Measurements from ENCODE around the gene NR6A1.

Gene NR6A1

DNA sequence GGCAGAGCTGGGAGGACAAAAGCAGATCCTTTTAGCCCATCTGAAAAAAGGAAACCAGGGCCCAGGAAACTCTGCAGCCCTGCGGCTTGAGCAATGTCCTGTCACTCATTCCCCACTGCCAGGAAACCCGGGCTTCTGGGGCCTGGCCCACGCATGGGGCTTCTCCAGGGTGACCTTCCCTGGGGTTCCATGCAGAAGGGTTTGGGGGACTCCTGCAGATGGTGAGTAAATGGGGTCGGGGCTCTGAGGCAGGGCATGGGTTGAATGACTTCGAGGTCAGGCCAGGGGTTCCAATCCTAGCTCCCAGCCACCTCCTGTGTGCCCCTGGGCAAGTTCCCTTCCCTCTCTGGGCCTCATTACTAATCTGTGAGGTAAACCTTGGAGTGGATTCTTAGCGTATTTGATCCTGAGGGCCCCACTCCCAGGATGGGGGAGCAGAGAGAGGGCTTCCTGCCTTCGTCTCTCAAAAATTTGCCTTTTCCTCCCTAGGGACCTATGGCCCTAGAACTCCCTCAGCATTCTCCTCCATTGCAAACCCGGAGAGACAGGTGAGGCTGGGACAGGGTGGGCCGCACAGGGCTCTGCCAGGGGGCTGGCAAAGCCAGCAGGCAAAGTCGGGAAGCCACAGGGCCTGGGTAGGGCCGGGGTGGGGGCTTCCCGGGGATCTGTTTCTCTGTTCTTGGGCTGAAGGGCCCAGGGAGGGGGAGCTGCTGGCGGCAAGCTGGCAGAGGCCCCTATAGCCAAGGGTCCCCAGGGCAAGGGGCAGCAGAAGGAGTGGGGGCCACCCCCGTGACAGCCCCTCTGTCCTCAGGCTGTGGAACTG is 295.0 kb downstream of the NR6A1 start:
- Histone ChIP-seq H3K79me1 (ENCODE audit: low read depth, low read length) (no peaks in the 10 kb centered on the region), H3K27ac (replicated peaks; ENCODE audit: low read length) (no peak overlapping the region), H3K23ac (ENCODE audit: low read depth, low read length, poor library complexity) (peak overlapping the region; percentile 62), H2BK12ac (ENCODE audit: low read length) (peak overlapping the region; percentile 98), H3K4me1 (ENCODE audit: control insufficient read depth in 2 of 2, insufficient read depth in 1 of 2, low read depth in 1 of 2, low read length in 2 of 2) (peaks cover 14 to 33% of the 10 kb centered on the region in 2 donors), H3K4ac (ENCODE audit: low read length) (no peak overlapping the region), H3K14ac (ENCODE audit: low read length) (no peak overlapping the region), H3K27me3 (ENCODE audit: control insufficient read depth in 3 of 3, insufficient read depth in 3 of 3, low read depth in 1 of 3, low read length in 3 of 3) (peaks cover 0 to 68% (median 12%) of the 10 kb centered on the region in 3 experiments), H3K4me3 (ENCODE audit: low read length in 2 of 2) (no peak overlapping the region), H2AK5ac (ENCODE audit: low read depth, low read length) (peak overlapping the region; percentile 98), H2AFZ (ENCODE audit: low read length) (no peak overlapping the region), H2BK15ac (ENCODE audit: low read length) (peak overlapping the region; percentile 95), H2BK5ac (ENCODE audit: low read length) (peak overlapping the region; percentile 78), H4K8ac (ENCODE audit: low read depth, low read length) (no peak overlapping the region), H3K9ac (ENCODE audit: low read depth, low read length, poor library complexity) (no peak overlapping the region), H3K36me3 (replicated peaks in 1 of 2; ENCODE audit: control insufficient read depth in 2 of 2, insufficient read depth in 2 of 2, low read length in 2 of 2) (no peaks in the 10 kb centered on the region), H3K4me2 (ENCODE audit: insufficient read depth, low read length, poor library complexity, severe bottlenecking) (no peak overlapping the region), H3K18ac (ENCODE audit: low read length) (peak overlapping the region; percentile 90), H4K91ac (ENCODE audit: low read depth, low read length, poor library complexity) (peak overlapping the region; percentile 47), H2BK120ac (ENCODE audit: low read depth, low read length) (peak overlapping the region; percentile 97), H3K9me3 (replicated peaks in 1 of 2; ENCODE audit: control insufficient read depth in 2 of 2, insufficient read depth in 1 of 2, low read depth in 1 of 2, low read length in 2 of 2) (no peaks in the 10 kb centered on the region)
- no CpG with 5 or more reads among the region's 14 CpGs for whole genome bisulfite sequencing, 2 donors (ENCODE audit: extremely low coverage in 2 of 2, insufficient read length in 2 of 2, insufficient replicate concordance in 1 of 2)
- DNase-seq (ENCODE audit: low spot score): no peak

DNA sequence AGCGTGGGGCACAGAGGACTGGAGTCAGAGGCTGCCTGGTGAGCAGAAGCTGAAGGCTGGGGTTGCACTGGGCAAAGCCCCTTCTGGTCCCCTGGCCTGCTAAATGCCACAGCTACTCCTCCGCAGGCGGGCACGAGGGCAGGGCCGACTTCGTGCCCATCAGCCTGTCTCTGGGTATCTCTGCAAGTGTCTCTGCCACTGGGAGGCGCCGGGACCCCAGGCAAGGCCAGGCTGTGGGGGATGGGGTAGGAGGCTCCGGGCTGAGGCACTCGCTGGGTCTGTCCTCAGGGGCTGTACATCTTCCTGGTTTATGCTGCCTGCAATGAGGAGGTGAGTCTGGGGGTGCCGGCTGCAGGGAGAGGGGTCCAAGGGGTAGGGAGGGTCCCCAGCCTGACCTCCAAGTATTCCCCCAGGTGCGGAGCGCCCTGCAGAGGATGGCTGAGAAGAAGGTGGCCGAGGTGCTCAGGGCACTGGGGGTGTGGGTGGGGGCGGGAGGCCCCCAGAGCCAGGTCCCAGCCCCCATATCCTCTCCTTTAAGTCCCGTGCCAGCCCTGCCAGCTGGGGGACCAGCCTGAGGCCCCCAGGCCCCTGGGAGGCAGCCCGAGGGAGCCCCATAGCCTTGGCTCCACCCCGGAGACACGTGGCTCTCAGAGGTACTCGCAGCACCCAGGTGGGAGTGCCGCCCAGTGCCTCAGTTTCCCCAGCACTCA is 295.8 kb downstream of the NR6A1 start:
- Histone ChIP-seq H3K27me3 (ENCODE audit: control insufficient read depth in 3 of 3, insufficient read depth in 3 of 3, low read depth in 1 of 3, low read length in 3 of 3) (peaks cover 0 to 76% (median 12%) of the 10 kb centered on the region in 3 experiments), H2AK5ac (ENCODE audit: low read depth, low read length) (peak overlapping the region; percentile 98), H3K9me3 (replicated peaks in 1 of 2; ENCODE audit: control insufficient read depth in 2 of 2, insufficient read depth in 1 of 2, low read depth in 1 of 2, low read length in 2 of 2) (no peaks in the 10 kb centered on the region), H3K4me1 (ENCODE audit: control insufficient read depth in 2 of 2, insufficient read depth in 1 of 2, low read depth in 1 of 2, low read length in 2 of 2) (peaks cover 14 to 32% of the 10 kb centered on the region in 2 donors), H3K9ac (ENCODE audit: low read depth, low read length, poor library complexity) (peak overlapping the region; percentile 17), H4K8ac (ENCODE audit: low read depth, low read length) (no peak overlapping the region), H3K4me3 (ENCODE audit: low read length in 2 of 2) (peak overlapping the region in 1 of 2 donors; percentile 13), H3K18ac (ENCODE audit: low read length) (peak overlapping the region; percentile 82), H2AFZ (ENCODE audit: low read length) (no peak overlapping the region), H2BK5ac (ENCODE audit: low read length) (peak overlapping the region; percentile 78), H3K79me1 (ENCODE audit: low read depth, low read length) (no peaks in the 10 kb centered on the region), H3K14ac (ENCODE audit: low read length) (peak overlapping the region; percentile 77), H2BK120ac (ENCODE audit: low read depth, low read length) (peak overlapping the region; percentile 65), H3K4me2 (ENCODE audit: insufficient read depth, low read length, poor library complexity, severe bottlenecking) (no peak overlapping the region), H2BK12ac (ENCODE audit: low read length) (peak overlapping the region; percentile 95), H3K4ac (ENCODE audit: low read length) (peak overlapping the region; percentile 90), H3K27ac (replicated peaks; ENCODE audit: low read length) (no peak overlapping the region), H2BK15ac (ENCODE audit: low read length) (peak overlapping the region; percentile 95), H3K23ac (ENCODE audit: low read depth, low read length, poor library complexity) (peak overlapping the region; percentile 90), H3K36me3 (replicated peaks in 1 of 2; ENCODE audit: control insufficient read depth in 2 of 2, insufficient read depth in 2 of 2, low read length in 2 of 2) (no peaks in the 10 kb centered on the region), H4K91ac (ENCODE audit: low read depth, low read length, poor library complexity) (peak overlapping the region; percentile 100)
- WGBS, 2 donors (ENCODE audit: extremely low coverage in 2 of 2, insufficient read length in 2 of 2, insufficient replicate concordance in 1 of 2): no CpG with 5 or more reads among the region's 21 CpGs
- DNase-seq (ENCODE audit: low spot score): no peak

DNA sequence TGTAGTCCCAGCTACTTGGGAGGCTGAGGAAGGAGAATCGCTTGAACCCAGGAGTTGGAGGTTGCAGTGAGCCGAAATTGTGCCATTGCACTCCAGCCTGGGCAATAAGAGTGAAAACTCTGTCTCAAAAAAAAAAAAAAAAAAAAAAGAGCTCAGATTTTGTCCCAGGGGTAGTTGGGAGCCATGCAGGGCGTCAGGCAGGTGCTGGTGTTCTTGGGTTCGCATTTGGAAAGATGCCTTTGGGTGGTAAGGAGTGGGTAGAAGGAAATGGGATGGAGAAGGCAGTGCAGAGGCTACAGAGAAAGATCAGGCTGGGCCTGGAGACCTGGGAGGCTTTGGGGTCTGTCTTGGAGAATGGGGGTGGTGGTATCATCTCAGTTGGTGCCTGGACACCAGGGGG is 297.0 kb downstream of the NR6A1 start:
- H3K9me3 ChIP-seq (replicated peaks in 1 of 2; ENCODE audit: control insufficient read depth in 2 of 2, insufficient read depth in 1 of 2, low read depth in 1 of 2, low read length in 2 of 2): no peaks in the 10 kb centered on the region
- no peak overlapping the region for H2AFZ ChIP-seq (ENCODE audit: low read length)
- peak overlapping the region; percentile 98 for H2AK5ac ChIP-seq (ENCODE audit: low read depth, low read length)
- H3K14ac ChIP-seq (ENCODE audit: low read length): no peak overlapping the region
- H3K79me1 ChIP-seq (ENCODE audit: low read depth, low read length): no peaks in the 10 kb centered on the region
- H3K4me1 ChIP-seq (ENCODE audit: control insufficient read depth in 2 of 2, insufficient read depth in 1 of 2, low read depth in 1 of 2, low read length in 2 of 2): peaks cover 14 to 28% of the 10 kb centered on the region in 2 donors
- H4K91ac ChIP-seq (ENCODE audit: low read depth, low read length, poor library complexity): no peak overlapping the region
- peak overlapping the region; percentile 1 for H3K18ac ChIP-seq (ENCODE audit: low read length)
- no peak overlapping the region for H2BK5ac ChIP-seq (ENCODE audit: low read length)
- no peak overlapping the region for H3K4me3 ChIP-seq (ENCODE audit: low read length in 2 of 2)
- peaks cover 0 to 76% (median 2%) of the 10 kb centered on the region in 3 experiments for H3K27me3 ChIP-seq (ENCODE audit: control insufficient read depth in 3 of 3, insufficient read depth in 3 of 3, low read depth in 1 of 3, low read length in 3 of 3)
- H3K27ac ChIP-seq (replicated peaks; ENCODE audit: low read length): no peak overlapping the region
- H3K23ac ChIP-seq (ENCODE audit: low read depth, low read length, poor library complexity): no peak overlapping the region
- no peak overlapping the region for H2BK12ac ChIP-seq (ENCODE audit: low read length)
- H3K9ac ChIP-seq (ENCODE audit: low read depth, low read length, poor library complexity): no peak overlapping the region
- H2BK15ac ChIP-seq (ENCODE audit: low read length): no peak overlapping the region
- no peak overlapping the region for H3K4me2 ChIP-seq (ENCODE audit: insufficient read depth, low read length, poor library complexity, severe bottlenecking)
- H3K36me3 ChIP-seq (replicated peaks in 1 of 2; ENCODE audit: control insufficient read depth in 2 of 2, insufficient read depth in 2 of 2, low read length in 2 of 2): no peaks in the 10 kb centered on the region
- peak overlapping the region; percentile 65 for H2BK120ac ChIP-seq (ENCODE audit: low read depth, low read length)
- WGBS, 2 donors (ENCODE audit: extremely low coverage in 2 of 2, insufficient read length in 2 of 2, insufficient replicate concordance in 1 of 2): no CpG with 5 or more reads among the region's 4 CpGs
- H3K4ac ChIP-seq (ENCODE audit: low read length): no peak overlapping the region
- DNase-seq (ENCODE audit: low spot score): no peak
- no peak overlapping the region for H4K8ac ChIP-seq (ENCODE audit: low read depth, low read length)

DNA sequence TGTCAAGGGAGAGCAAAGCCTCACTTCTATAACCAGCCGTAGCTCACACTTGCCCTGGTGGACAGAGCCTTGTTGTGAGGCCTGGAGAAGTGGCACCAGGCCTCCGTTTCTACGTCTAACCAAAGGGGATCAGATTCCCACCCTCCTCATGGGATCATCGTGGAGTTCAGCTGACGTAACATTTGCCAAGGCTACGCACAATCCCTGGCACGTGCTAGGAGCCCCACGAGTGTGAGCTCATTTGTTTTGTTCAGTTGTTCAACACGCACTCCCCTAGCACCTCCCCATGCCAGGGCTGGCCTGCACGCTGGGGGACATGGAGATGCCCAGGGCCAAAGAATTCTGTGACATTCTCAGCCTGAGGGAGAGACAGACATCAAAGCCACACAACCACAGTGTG is 297.8 kb downstream of the NR6A1 start:
- Histone ChIP-seq H2BK120ac (ENCODE audit: low read depth, low read length) (no peak overlapping the region), H3K9me3 (replicated peaks in 1 of 2; ENCODE audit: control insufficient read depth in 2 of 2, insufficient read depth in 1 of 2, low read depth in 1 of 2, low read length in 2 of 2) (no peaks in the 10 kb centered on the region), H4K8ac (ENCODE audit: low read depth, low read length) (no peak overlapping the region), H3K23ac (ENCODE audit: low read depth, low read length, poor library complexity) (no peak overlapping the region), H3K27me3 (ENCODE audit: control insufficient read depth in 3 of 3, insufficient read depth in 3 of 3, low read depth in 1 of 3, low read length in 3 of 3) (peaks cover 0 to 76% (median 0%) of the 10 kb centered on the region in 3 experiments), H2AK5ac (ENCODE audit: low read depth, low read length) (peak overlapping the region; percentile 71), H3K14ac (ENCODE audit: low read length) (peak overlapping the region; percentile 14), H3K36me3 (replicated peaks in 1 of 2; ENCODE audit: control insufficient read depth in 2 of 2, insufficient read depth in 2 of 2, low read length in 2 of 2) (no peaks in the 10 kb centered on the region), H3K18ac (ENCODE audit: low read length) (peak overlapping the region; percentile 38), H3K4me1 (ENCODE audit: control insufficient read depth in 2 of 2, insufficient read depth in 1 of 2, low read depth in 1 of 2, low read length in 2 of 2) (peaks cover 12 to 20% of the 10 kb centered on the region in 2 donors), H2AFZ (ENCODE audit: low read length) (no peak overlapping the region), H2BK12ac (ENCODE audit: low read length) (peak overlapping the region; percentile 69), H3K79me1 (ENCODE audit: low read depth, low read length) (no peaks in the 10 kb centered on the region), H2BK15ac (ENCODE audit: low read length) (peak overlapping the region; percentile 78), H3K4me3 (ENCODE audit: low read length in 2 of 2) (no peak overlapping the region), H3K4me2 (ENCODE audit: insufficient read depth, low read length, poor library complexity, severe bottlenecking) (no peak overlapping the region), H2BK5ac (ENCODE audit: low read length) (no peak overlapping the region), H3K9ac (ENCODE audit: low read depth, low read length, poor library complexity) (no peak overlapping the region), H3K27ac (replicated peaks; ENCODE audit: low read length) (peak overlapping the region; percentile 19), H4K91ac (ENCODE audit: low read depth, low read length, poor library complexity) (peak overlapping the region; percentile 79), H3K4ac (ENCODE audit: low read length) (no peak overlapping the region)
- WGBS, 2 donors (ENCODE audit: extremely low coverage in 2 of 2, insufficient read length in 2 of 2, insufficient replicate concordance in 1 of 2): no CpG with 5 or more reads among the region's 10 CpGs
- DNase-seq (ENCODE audit: low spot score): no peak

All from neuronal stem cell (in vitro differentiated cells).